ENCODE data around the gene PIGP.

GRCh38 chr21:37032877-37033471 lies 39.9 kb downstream of the PIGP start:
- no peak for TF ChIP-seq FOXA1 (IDR thresholded peaks at IDR 0.05)
- TF ChIP-seq HDGF (IDR thresholded peaks at IDR 0.05; ENCODE audit: borderline replicate concordance), result no peak
- TF ChIP-seq BHLHE40 (IDR thresholded peaks at IDR 0.05; ENCODE audit: borderline replicate concordance), result no peak
